ENCODE measurements around the gene FANK1. TPM values are rescaled to one million over a fixed set of nuclear protein-coding genes. Genes with fewer than 3 reads are reported as not detected.
A peak's percentile ranks its signal among the peaks of the same experiment; 100 is the strongest.
"Not testable (repeated sequence)": the region's sequence is repeated elsewhere in the genome, so short reads cannot be mapped to it uniquely, and the experiment has no call there.

Gene FANK1
- polyA plus RNA-seq, 4 donors, result 2.5 to 11.4 (median 8.3) TPM

DNA sequence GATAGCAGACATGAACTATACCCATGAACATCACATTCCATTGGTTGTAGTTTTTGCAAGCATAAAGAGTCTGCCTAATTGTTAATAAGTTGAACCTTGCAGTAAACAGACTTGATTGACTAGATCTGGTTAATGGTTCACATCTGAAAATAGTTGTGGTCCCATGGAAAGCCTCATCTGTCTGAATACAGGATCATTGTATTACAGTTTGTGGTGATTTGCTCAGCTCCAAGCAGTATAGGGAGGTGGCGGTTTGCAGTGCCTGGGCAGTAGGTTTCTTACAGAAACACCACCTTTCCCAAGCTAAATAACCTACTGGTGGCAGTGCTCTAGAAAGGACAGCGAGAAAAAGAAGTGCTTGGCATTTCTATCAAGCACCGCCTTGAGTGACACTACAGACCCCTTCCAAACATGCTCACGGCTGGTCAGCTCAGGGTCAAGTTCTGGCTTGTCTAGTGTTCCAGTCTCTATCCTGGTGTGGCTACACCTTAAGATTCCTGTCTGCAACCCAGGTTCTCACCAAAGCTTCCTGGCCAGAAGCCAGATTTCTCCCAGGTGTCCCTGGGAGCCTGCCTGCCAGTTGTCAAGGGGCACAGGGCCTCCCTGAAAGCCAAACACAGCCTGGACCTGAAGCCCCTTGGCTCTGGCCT, 119.9 kb downstream of the FANK1 start:
- DNase-seq (ENCODE audit: low read depth in 4 of 4, low spot score in 3 of 4), result no peak

GRCh38 chr10:126016882-126017281, 120.5 kb downstream of the FANK1 start:
- no peak for DNase-seq (ENCODE audit: low read depth in 4 of 4, low spot score in 3 of 4)

- no peak for DNase-seq (ENCODE audit: low read depth in 4 of 4, low spot score in 3 of 4)
Measured at GRCh38 chr10:126017961-126018560, 121.7 kb downstream of the FANK1 start.

DNA sequence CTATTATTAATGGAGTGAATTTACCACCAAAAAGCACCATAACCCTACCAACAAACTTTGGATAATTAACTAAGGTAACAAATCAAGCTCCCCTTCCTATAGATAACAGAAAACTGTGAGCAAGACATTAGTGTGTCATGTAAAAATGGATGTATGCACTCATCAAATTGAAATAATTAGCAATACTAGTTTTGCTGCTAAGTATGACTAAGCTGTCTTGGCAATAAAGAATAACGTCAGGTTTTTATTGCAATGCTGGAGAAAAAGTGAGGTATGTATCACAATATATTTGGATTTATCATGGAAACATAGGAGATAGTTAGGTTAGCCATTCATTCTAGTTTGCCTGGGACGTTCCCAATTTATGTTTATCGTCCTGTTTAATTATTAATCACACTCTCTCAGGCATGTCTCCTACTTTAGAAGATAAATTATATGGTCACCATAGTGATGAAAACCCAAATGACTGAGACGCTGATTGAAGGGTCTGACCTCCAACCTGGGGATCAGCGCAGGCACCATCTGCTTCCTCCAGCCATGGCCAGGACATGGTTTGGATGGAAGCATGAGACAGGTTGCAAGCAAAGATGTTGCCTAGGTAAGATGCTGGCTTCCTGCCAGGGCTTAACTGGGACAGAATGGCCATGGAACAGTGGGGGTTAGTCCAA, 125.6 kb downstream of the FANK1 start:
- DNase-seq (ENCODE audit: low read depth in 4 of 4, low spot score in 3 of 4), result no peak

GRCh38 chr10:126022841-126023240, 126.5 kb downstream of the FANK1 start:
- DNase-seq (ENCODE audit: low read depth in 4 of 4, low spot score in 3 of 4), result no peak

DNA sequence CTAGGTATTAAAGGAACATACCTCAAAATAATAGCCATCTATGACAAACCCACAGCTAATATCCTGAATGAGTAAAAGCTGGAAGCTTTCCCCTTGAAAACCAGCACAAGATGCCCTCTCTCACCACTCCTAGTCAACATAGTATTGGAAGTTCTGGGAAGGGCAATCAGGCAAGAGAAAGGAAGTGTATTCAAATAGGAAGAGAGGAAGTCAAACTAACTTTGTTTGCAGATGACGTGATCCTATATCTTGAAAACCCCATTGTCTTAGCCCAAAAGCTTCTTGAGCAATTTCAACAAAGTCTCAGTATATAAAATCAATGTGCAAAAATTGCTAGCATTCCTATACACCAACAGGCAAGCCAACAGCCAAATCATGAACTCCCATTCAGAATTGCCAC, 131.3 kb downstream of the FANK1 start:
- DNase-seq (ENCODE audit: low read depth in 4 of 4, low spot score in 3 of 4), result no peak

- DNase-seq (ENCODE audit: low read depth in 4 of 4, low spot score in 3 of 4), result no peak
Measured at GRCh38 chr10:126029999-126030398, 133.6 kb downstream of the FANK1 start.

DNA sequence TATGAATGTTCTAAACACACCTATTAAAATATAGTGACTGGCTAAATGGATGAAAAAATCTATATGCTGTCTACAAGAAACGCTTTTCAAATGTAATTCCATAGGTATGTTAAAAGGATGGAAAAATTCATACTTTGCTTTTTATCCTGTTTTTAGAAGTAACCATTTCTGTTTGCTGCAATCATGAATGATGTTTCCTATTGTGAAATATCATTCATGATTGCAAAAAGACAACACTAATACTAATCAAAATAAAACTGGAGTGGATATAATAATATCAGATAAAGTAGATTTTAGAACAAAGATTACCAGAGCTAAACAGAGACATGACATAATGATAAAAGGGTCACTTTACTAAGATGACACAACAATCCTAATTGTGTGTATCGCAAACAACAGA, 138.2 kb downstream of the FANK1 start:
- no peak for DNase-seq (ENCODE audit: low read depth in 4 of 4, low spot score in 3 of 4)

- DNase-seq (ENCODE audit: low read depth in 4 of 4, low spot score in 3 of 4), result no peak
Measured at GRCh38 chr10:126036515-126036914, 140.2 kb downstream of the FANK1 start.

- no peak for DNase-seq (ENCODE audit: low read depth in 4 of 4, low spot score in 3 of 4)
Measured at GRCh38 chr10:126037946-126038345, 141.6 kb downstream of the FANK1 start.

- no peak for DNase-seq (ENCODE audit: low read depth in 4 of 4, low spot score in 3 of 4)
Measured at GRCh38 chr10:126041117-126041516, 144.8 kb downstream of the FANK1 start.

DNA sequence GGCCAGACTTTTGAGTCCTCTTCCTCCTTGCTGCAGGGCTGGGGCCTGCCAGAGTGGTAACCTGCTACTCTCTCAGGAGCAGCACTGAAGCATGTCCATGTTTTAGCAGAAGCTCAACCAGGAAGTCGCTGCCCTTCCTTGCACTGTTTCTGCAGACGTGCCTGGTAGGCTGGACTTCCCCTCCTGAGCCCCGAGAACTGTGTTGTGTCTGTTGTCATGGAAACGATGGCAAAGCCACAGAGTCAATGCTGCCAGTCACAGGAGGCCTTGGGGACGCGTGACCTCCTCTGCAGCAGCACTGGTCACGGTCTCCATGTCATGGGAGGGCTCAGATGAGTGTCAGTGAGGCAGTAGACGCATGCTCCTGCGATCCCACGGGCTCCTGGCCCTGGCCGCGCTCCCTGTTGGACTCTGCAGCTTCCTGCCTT, 145.5 kb downstream of the FANK1 start:
- peak; percentile 72 to 89 (median 80) for DNase-seq (ENCODE audit: low read depth in 4 of 4, low spot score in 3 of 4)

DNA sequence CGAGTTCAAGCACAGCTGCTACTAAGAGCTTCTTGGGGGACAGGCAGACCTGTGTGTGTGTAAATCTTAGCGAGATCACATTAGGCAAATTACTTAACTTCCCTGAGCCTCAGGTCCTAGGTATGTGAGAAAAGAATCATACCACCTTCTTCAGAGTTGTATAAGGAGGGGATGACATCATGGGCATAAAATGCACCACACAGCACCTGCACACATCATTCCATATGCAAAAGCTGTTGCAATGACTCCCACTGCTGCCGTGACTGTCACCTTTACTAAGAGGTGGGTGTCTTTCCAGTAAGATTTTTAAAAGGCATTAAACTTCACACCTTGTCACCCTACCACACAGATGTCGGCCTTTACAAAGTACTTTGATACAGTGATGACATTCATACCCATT, 146.0 kb downstream of the FANK1 start:
- DNase-seq (ENCODE audit: low read depth in 4 of 4, low spot score in 3 of 4), result no peak

DNA sequence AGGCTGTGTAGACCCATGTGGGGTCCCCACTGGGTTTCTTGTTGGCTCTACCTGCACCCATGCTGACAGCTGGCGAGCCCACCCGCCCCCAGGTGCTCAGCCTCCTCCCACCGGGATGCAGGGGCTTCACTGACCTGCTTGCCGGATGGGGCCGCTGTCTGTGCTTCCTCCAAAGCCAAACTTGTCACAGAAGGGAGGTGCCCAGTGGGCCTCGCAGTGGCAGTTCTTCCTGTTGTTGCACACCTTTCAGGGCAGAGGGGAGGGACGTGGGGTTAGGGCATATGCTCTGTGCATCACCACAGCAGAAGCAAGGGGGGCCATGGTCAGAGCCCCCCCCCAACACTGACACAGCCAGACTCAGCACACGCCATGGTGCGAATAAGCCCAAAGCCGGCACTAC, 146.5 kb downstream of the FANK1 start:
- DNase-seq (ENCODE audit: low read depth in 4 of 4, low spot score in 3 of 4), result no peak

DNA sequence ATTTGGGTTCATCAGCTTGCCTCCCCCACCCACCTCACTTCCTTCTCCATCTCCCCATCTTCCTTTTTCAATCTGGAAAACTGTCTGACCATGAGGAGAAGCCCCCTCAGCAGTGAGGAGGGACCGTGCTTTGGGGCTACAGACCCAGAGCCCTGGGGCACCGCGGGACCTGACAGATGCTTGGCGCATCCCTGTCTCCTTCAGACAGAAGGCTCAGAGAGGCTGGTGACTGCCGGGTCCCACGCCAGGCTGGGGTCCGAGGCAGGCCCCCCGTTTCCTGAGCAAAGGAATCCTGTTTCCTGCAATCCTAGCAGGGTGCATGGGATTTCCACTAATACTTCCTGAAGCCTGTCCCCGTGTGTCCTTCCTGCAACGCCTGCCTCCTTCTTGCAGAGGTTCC, 147.0 kb downstream of the FANK1 start:
- no peak for DNase-seq (ENCODE audit: low read depth in 4 of 4, low spot score in 3 of 4)

- DNase-seq (ENCODE audit: low read depth in 4 of 4, low spot score in 3 of 4), result no peak
Measured at GRCh38 chr10:126045861-126046260, 149.5 kb downstream of the FANK1 start.

DNA sequence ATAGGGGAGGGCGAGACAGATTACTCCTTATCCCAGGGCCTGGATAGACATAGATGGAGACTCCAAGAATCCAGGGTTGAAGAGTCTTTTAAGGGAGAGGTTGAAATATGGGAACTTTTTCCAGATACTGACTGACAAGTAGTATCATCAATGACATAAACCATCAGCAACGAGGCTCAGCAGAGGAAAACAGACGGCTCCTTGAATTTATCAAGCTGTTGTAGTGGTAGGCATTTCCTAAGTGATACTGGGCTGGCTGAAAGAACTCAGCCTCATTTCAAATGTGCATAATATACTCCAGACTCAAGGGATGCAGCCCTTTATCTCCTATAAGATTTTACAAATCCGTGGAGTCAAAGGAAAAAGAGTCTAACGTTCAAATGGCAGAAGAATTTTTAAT, 150.5 kb downstream of the FANK1 start:
- no peak for DNase-seq (ENCODE audit: low read depth in 4 of 4, low spot score in 3 of 4)

- DNase-seq (ENCODE audit: low read depth in 4 of 4, low spot score in 3 of 4), result not testable (repeated sequence)
Measured at GRCh38 chr10:126047749-126048148, 151.4 kb downstream of the FANK1 start.

DNA sequence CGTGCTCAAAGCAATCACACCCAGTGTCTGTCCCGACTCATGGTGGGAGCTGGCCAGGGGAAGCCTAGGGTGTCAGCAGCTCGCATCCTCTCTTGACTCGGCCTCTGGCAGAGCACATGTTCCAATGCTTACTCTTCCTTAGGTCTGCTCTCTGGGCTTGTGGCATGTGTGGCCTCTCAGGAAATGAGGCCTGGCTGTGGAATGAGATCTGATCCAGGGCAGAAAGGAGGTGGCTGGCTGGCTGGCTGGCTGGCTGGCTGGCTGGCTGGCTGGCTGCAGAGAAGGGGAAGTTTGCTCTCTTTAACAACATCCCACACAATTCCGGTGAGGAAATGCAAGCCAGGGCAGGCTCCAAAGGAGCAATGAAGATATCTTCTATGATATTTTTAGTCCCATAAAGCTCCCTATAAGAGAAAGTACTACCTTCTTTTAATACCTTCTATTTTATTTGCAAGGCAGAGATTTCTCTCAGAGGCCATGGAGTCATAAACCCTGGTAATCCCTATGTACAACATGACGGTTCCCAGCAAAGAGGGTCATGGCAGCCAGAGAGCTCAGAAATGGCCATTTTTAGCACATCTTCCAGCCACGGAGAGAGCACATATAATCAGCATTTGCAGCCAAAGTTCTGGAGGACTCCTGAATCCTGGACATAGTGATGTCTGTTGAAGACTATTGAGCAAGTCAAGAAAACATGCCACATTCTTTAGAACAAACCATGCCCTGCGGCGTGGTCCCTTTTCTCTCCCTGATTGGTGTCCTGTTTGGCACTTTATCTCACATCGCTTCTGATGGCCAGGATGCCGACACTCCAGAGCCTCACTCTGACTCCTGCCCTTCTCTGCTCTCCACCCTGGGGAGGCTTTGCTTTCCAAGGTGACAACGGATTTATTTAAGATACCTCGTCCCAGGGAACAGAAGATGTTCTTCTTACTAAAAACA, 153.7 kb downstream of the FANK1 start:
- no peak for DNase-seq (ENCODE audit: low read depth in 4 of 4, low spot score in 3 of 4)

GRCh38 chr10:126052171-126052570, 155.8 kb downstream of the FANK1 start:
- DNase-seq (ENCODE audit: low read depth in 4 of 4, low spot score in 3 of 4), result no peak

DNA sequence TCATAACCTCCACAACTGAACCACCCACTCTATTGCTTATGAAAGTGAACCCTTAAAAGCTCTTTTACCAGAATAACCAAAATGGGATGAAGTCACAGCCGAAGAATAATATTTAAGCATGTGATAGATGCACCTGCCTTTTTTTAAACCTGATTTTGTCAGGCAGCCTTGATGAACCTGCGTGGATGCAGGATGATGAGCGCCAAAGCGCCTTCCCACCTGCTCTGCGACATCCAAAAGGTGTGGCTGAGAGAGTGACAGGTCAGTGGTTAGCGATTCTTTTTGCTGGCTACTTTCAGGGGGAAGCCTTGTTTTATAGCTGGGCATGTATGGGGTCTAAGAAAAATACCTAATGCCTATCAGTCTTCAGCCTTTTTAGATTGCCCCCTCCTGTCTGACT, 157.8 kb downstream of the FANK1 start:
- DNase-seq (ENCODE audit: low read depth in 4 of 4, low spot score in 3 of 4), result no peak
